Neural cell (in vitro differentiated cells): ENCODE results near the gene GAB2. TPM values are rescaled to one million over a fixed set of nuclear protein-coding genes. Genes with fewer than 3 reads are reported as not detected.

ENCODE experiments used
- H2AFZ ChIP-seq: fragments of 200-600, 300-800 bp; sonication (generic), shearing (Covaris generic); 2 replicates; pipeline ENCODE4 v1.6.0; 2014; ENCODE audit warnings: low read depth, mild to moderate bottlenecking, antibody characterized with exemption, low read length, moderate library complexity
- H3F3A ChIP-seq: fragments of 200-600 bp; shearing (Covaris generic); 2 replicates; pipeline ENCODE4 v1.6.1; 2016; ENCODE audit warnings: mild to moderate bottlenecking, moderate library complexity, mixed read lengths, antibody characterized with exemption, low read length; ENCODE audit not compliant: insufficient read depth, poor library complexity, severe bottlenecking
- H3K27ac ChIP-seq: fragments of 200-600, 300-800 bp; sonication (generic), shearing (Covaris generic); 2 replicates; pipeline ENCODE4 v1.5.1; 2014; ENCODE audit warnings: mild to moderate bottlenecking, low read length, moderate library complexity
- H3K27me3 ChIP-seq: fragments of 300-800, 200-600 bp; sonication (generic), shearing (Covaris generic); 2 replicates; pipeline ENCODE4 v1.6.0; 2014; ENCODE audit warnings: mild to moderate bottlenecking, low read depth, low read length, moderate library complexity; ENCODE audit not compliant: insufficient read depth
- H3K36me3 ChIP-seq: fragments of 300-800, 200-600 bp; sonication (generic), shearing (Covaris generic); 2 replicates; pipeline ENCODE4 v1.5.1; 2014; ENCODE audit warnings: mild to moderate bottlenecking, antibody characterized with exemption, low read length, moderate library complexity; ENCODE audit not compliant: insufficient read depth
- H3K4me2 ChIP-seq: fragments of 300-800, 200-600 bp; sonication (generic), shearing (Covaris generic); 2 replicates; pipeline ENCODE4 v1.6.0; 2014; ENCODE audit warnings: mild to moderate bottlenecking, low read length
- H3K4me3 ChIP-seq: fragments of 300-800, 200-600 bp; sonication (generic), shearing (Covaris generic); 2 replicates; pipeline ENCODE4 v1.5.1; 2014; ENCODE audit warnings: mild to moderate bottlenecking, low read length, moderate library complexity
- H3K79me2 ChIP-seq: fragments of 200-600 bp; shearing (Covaris generic); replicated peaks from 2 replicates; pipeline ENCODE4 v1.6.0; 2014; ENCODE audit warnings: mild to moderate bottlenecking, low read length, moderate library complexity; ENCODE audit not compliant: insufficient read depth
- H3K9ac ChIP-seq: fragments of 300-800, 200-600 bp; sonication (generic), shearing (Covaris generic); 2 replicates; pipeline ENCODE4 v1.6.1; 2016; ENCODE audit warnings: mild to moderate bottlenecking, low read length, mixed read lengths
- H3K9me2 ChIP-seq: fragments of 200-600 bp; shearing (Covaris generic); 2 replicates; pipeline ENCODE4 v1.6.1; 2016; ENCODE audit warnings: mild to moderate bottlenecking, low read length, mixed read lengths; ENCODE audit not compliant: insufficient read depth
- H3K9me3 ChIP-seq: fragments of 200-600, 300-800 bp; sonication (generic), shearing (Covaris generic); 2 replicates; pipeline ENCODE4 v1.6.1; 2016; ENCODE audit warnings: mild to moderate bottlenecking, mixed run types, low read length, moderate library complexity, mixed read lengths
- H4K20me1 ChIP-seq: fragments of 200-600 bp; shearing (Covaris generic); 2 replicates; pipeline ENCODE4 v1.6.1; 2016; ENCODE audit warnings: mild to moderate bottlenecking, mixed run types; ENCODE audit not compliant: insufficient read depth
- CTCF ChIP-seq: fragments of 450-650 bp; IDR thresholded peaks from 2 replicates; pipeline ENCODE4 v1.5.1; 2014; ENCODE audit warnings: antibody characterized with exemption, mild to moderate bottlenecking, moderate library complexity; ENCODE audit not compliant: poor library complexity, severe bottlenecking
- EP300 ChIP-seq: fragments of 450-650 bp; conservative IDR thresholded peaks from 2 replicates; pipeline ENCODE4 v1.6.1; 2014; ENCODE audit warnings: antibody characterized with exemption, mild to moderate bottlenecking, moderate library complexity; ENCODE audit not compliant: poor library complexity, severe bottlenecking
- EZH2 ChIP-seq: fragments of 200-600, 300-800 bp; shearing (Covaris generic), sonication (generic); IDR thresholded peaks from 2 replicates; pipeline ENCODE4 v1.6.1; 2014; ENCODE audit warnings: antibody characterized with exemption, low read length, borderline replicate concordance, mild to moderate bottlenecking; ENCODE audit not compliant: insufficient read depth, poor library complexity, severe bottlenecking
- MXI1 ChIP-seq: fragments of 450-650 bp; conservative IDR thresholded peaks from 2 replicates; pipeline ENCODE4 v1.6.1; 2014; ENCODE audit warnings: antibody characterized with exemption, mild to moderate bottlenecking; ENCODE audit not compliant: poor library complexity, severe bottlenecking
- POLR2AphosphoS5 ChIP-seq: IDR thresholded peaks from 2 replicates; pipeline ENCODE4 v1.6.1; 2012
- RAD21 ChIP-seq: fragments of 450-650 bp; conservative IDR thresholded peaks from 2 replicates; pipeline ENCODE4 v1.6.1; 2014; ENCODE audit warnings: antibody characterized with exemption, mild to moderate bottlenecking, moderate library complexity
- SMC3 ChIP-seq: fragments of 450-650 bp; conservative IDR thresholded peaks from 2 replicates; pipeline ENCODE4 v1.6.1; 2014; ENCODE audit warnings: antibody characterized with exemption, mild to moderate bottlenecking, moderate library complexity; ENCODE audit not compliant: poor library complexity
- TAF1 ChIP-seq: IDR thresholded peaks from 2 replicates; pipeline ENCODE4 v1.6.1; 2012; ENCODE audit warnings: low read depth
- polyA plus RNA-seq: library from polyadenylated mRNA; depleted of rRNA; stranded (reverse); fragments of >200 nt; gene quantifications from 2 replicates; pipeline ENCODE4 v1.2.3, GENCODE V29; 2014
- TF ChIP-seq, protein P1 (sequence below): IDR thresholded peaks from 2 replicates; pipeline ENCODE4 v1.6.1; 2012; ENCODE audit warnings: borderline replicate concordance

Gene GAB2
- polyA plus RNA-seq, 1 donor from 2014 or later, result 21.9 TPM

DNA sequence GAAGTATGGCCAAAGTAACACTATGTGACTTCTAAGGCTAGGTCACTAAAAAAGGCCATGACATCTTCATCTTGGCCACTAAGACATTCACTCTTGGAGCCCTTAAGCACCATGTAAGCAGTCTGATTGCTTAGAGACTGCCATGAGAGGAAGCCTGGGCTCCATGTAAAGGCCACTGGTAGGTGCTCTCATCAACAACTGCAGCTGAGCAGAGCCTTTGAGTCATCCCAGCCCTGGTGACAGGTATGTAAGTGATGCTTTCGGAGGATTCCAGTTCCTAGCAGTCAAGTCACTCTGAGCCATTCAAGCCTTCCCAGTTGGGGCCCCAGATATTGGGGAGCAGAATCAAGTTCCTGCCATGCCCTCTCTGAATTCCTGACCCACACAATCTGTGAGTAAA is 26.2 kb downstream of the GAB2 start:
- Histone ChIP-seq H3K79me2 (peaks cover 60% of the 10 kb centered on the region), H3K27ac (no peak overlapping the region)

GRCh38 chr11:78390809-78391208 is 26.8 kb downstream of the GAB2 start:
- H3K27ac ChIP-seq, result no peak overlapping the region
- H4K20me1 ChIP-seq, result no peaks in the 10 kb centered on the region
- H3K4me2 ChIP-seq, result no peak overlapping the region
- peaks cover 54% of the 10 kb centered on the region for H3K79me2 ChIP-seq
- H3F3A ChIP-seq, result no peaks in the 10 kb centered on the region
- H3K27me3 ChIP-seq, result no peaks in the 10 kb centered on the region
- H3K9ac ChIP-seq, result no peak overlapping the region
- no peaks in the 10 kb centered on the region for H3K9me2 ChIP-seq
- no peaks in the 10 kb centered on the region for H3K36me3 ChIP-seq
- TF ChIP-seq, protein P1, sequence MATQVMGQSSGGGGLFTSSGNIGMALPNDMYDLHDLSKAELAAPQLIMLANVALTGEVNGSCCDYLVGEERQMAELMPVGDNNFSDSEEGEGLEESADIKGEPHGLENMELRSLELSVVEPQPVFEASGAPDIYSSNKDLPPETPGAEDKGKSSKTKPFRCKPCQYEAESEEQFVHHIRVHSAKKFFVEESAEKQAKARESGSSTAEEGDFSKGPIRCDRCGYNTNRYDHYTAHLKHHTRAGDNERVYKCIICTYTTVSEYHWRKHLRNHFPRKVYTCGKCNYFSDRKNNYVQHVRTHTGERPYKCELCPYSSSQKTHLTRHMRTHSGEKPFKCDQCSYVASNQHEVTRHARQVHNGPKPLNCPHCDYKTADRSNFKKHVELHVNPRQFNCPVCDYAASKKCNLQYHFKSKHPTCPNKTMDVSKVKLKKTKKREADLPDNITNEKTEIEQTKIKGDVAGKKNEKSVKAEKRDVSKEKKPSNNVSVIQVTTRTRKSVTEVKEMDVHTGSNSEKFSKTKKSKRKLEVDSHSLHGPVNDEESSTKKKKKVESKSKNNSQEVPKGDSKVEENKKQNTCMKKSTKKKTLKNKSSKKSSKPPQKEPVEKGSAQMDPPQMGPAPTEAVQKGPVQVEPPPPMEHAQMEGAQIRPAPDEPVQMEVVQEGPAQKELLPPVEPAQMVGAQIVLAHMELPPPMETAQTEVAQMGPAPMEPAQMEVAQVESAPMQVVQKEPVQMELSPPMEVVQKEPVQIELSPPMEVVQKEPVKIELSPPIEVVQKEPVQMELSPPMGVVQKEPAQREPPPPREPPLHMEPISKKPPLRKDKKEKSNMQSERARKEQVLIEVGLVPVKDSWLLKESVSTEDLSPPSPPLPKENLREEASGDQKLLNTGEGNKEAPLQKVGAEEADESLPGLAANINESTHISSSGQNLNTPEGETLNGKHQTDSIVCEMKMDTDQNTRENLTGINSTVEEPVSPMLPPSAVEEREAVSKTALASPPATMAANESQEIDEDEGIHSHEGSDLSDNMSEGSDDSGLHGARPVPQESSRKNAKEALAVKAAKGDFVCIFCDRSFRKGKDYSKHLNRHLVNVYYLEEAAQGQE, result no peak
- TF ChIP-seq RAD21 (no peak), TAF1 (no peak), EP300 (no peak), MXI1 (no peak), EZH2 (no peak), CTCF (no peak), POLR2AphosphoS5 (no peak), SMC3 (no peak)
- H3K9me3 ChIP-seq, result no peaks in the 10 kb centered on the region
- H2AFZ ChIP-seq, result no peak overlapping the region
- no peak overlapping the region for H3K4me3 ChIP-seq

More for the DNA sequence above, 26.2 kb downstream of the GAB2 start:
- H3F3A ChIP-seq, result no peaks in the 10 kb centered on the region
- H3K4me3 ChIP-seq, result no peak overlapping the region
- no peak overlapping the region for H3K9ac ChIP-seq
- H3K27me3 ChIP-seq, result no peaks in the 10 kb centered on the region
- no peak overlapping the region for H2AFZ ChIP-seq
- no peaks in the 10 kb centered on the region for H3K36me3 ChIP-seq
- TF ChIP-seq, protein P1, result no peak
- TF ChIP-seq POLR2AphosphoS5 (no peak), TAF1 (no peak), CTCF (no peak), EZH2 (no peak), RAD21 (no peak), SMC3 (no peak), EP300 (no peak), MXI1 (no peak)
- no peak overlapping the region for H3K4me2 ChIP-seq
- H4K20me1 ChIP-seq, result no peaks in the 10 kb centered on the region
- H3K9me3 ChIP-seq, result no peaks in the 10 kb centered on the region
- no peaks in the 10 kb centered on the region for H3K9me2 ChIP-seq
